ENCODE measurements around the gene RASSF5. TPM values are rescaled to one million over a fixed set of nuclear protein-coding genes. Genes with fewer than 3 reads are reported as not detected.

Gene RASSF5
- total and polyA plus RNA-seq, 10 of the 15 experiments (the other 5 are each of a cell fraction or from before 2014, with no cell fraction given) = 14.0 to 89.6 (median 68.9) TPM

GRCh38 chr1:206468571-206468970 is 38.8 kb upstream of the RASSF5 start:
- Histone ChIP-seq H3K36me3 (ENCODE audit: control insufficient read depth in 2 of 2, insufficient read depth in 2 of 2, low read length in 1 of 2) (peaks cover 3% of the 10 kb centered on the region in 2 experiments; a peak in 2 of 4 replicates), H3K9me3 (replicated peaks; ENCODE audit: control insufficient read depth, insufficient read depth, low read length) (no peaks in the 10 kb centered on the region), H3K27ac (ENCODE audit: control insufficient read depth, insufficient read depth) (no peak overlapping the region), H3K9ac (ENCODE audit: control insufficient read depth, insufficient read depth, low read length) (no peak overlapping the region), H3K4me1 (ENCODE audit: control insufficient read depth, insufficient read depth, low read length) (peaks cover 65% of the 10 kb centered on the region), H3K27me3 (replicated peaks in 1 of 2; ENCODE audit: control insufficient read depth in 2 of 2, insufficient read depth in 2 of 2, low read length in 1 of 2) (no peaks in the 10 kb centered on the region), H3K79me2 (ENCODE audit: control insufficient read depth, insufficient read depth, low read length) (peaks cover 37% of the 10 kb centered on the region), H3K4me2 (ENCODE audit: control insufficient read depth, insufficient read depth) (peak overlapping the region; percentile 11; the same call in 1 of the 2 replicates), H4K20me1 (ENCODE audit: control insufficient read depth, insufficient read depth) (no peaks in the 10 kb centered on the region), H2AFZ (ENCODE audit: control insufficient read depth, low read depth, low read length) (no peak overlapping the region), H3K4me3 (no peak overlapping the region)
- no peak for DNase-seq (ENCODE audit: low read depth, low spot score)
- WGBS (ENCODE audit: insufficient coverage, insufficient replicate concordance, low lambda C conversion rate, missing lambda C conversion rate) = 69% methylated on average over 3 of the region's 3 CpGs
- ChIA-PET RAD21 (ENCODE audit: unreplicated experiment) (interaction anchor here (3.3 kb wide), 1 partner anchor 87 kb away, joined by 22 read pairs; no protein-coding TSS in a partner anchor), POLR2A (interaction anchor here (0.6 kb wide), 1 partner anchor 38 kb away, joined by 3 read pairs; no protein-coding TSS in a partner anchor), SMC1A (ENCODE audit: uncharacterized antibody, unreplicated experiment) (interaction anchor here (3.3 kb wide), 1 partner anchor 11 kb away, joined by 31 read pairs; no protein-coding TSS in a partner anchor), CTCF (no interaction called here)
- TF ChIP-seq ATF7 (IDR thresholded peaks at IDR 0.05; ENCODE audit: low read depth) (no peak), IKZF2 (IDR thresholded peaks at IDR 0.05) (no peak), HDAC2 (IDR thresholded peaks at IDR 0.05) (no peak), CHD1 (IDR thresholded peaks at IDR 0.05; ENCODE audit: low read depth, low read length) (no peak), CTCF (IDR thresholded peaks at IDR 0.05 in 2 of 3, conservative IDR thresholded peaks at IDR 0.05 in 1 of 3; ENCODE audit: control insufficient read depth in 2 of 3, extremely low read depth in 1 of 3, insufficient read depth in 1 of 3, low read depth in 3 of 3, low read length in 3 of 3) (peak in 1 of 3 experiments; percentile 21; a peak in 1 of 6 replicates)
- in situ Hi-C loops (cut with MboI) (no loop called here), intact Hi-C loops (cut with micrococcal nuclease; ENCODE audit: unreplicated experiment) (no loop called here)
- no peak for FAIRE-seq
- BruUV-seq (replicated peaks) = no TSS peak
- no peak for ATAC-seq
